Right cardiac atrium (tissue), 5 donors: ENCODE measurements around the gene STX18. TPM values are rescaled to one million over a fixed set of nuclear protein-coding genes. Genes with fewer than 3 reads are reported as not detected.
"Not testable (repeated sequence)": the region's sequence is repeated elsewhere in the genome, so short reads cannot be mapped to it uniquely, and the experiment has no call there.

Experiments used
- ATAC-seq, 2 donors: fragments of 200-7000 bp; cut with Tn5 transposase; one replicate each; pipeline versions ENCODE4 v1.8.0 to v1.9.1; 2020; ENCODE audit warnings: moderate library complexity in 2 of 2, mild to moderate bottlenecking in 1 of 2
- DNase-seq, 3 donors: peaks; one replicate each; pipeline ENCODE4 v3.0.0-alpha.2; 2020
- H3K27ac ChIP-seq: one replicate; pipeline ENCODE4 v1.5.1; 2013; ENCODE audit warnings: mild to moderate bottlenecking, low read length, control low read depth, moderate library complexity
- H3K27me3 ChIP-seq: one replicate; pipeline ENCODE4 v1.6.1; 2013; ENCODE audit not compliant: control insufficient read depth, insufficient read depth
- H3K4me1 ChIP-seq: one replicate; pipeline ENCODE4 v1.6.1; 2013; ENCODE audit warnings: low read length; ENCODE audit not compliant: control insufficient read depth, insufficient read depth
- H3K4me3 ChIP-seq: one replicate; pipeline ENCODE4 v1.5.1; 2013; ENCODE audit warnings: low read length, control low read depth
- H3K9me3 ChIP-seq: one replicate; pipeline ENCODE4 v1.6.1; 2013; ENCODE audit warnings: low read length; ENCODE audit not compliant: control insufficient read depth
- WGBS: extraction: QIAGEN DNeasy Blood & Tissue Kit; methylation state at CpG from one replicate; pipeline ENCODE4 v1.1.7; 2013; 5-methylcytosine and 5-hydroxymethylcytosine counted together
- intact Hi-C, 4 donors: fragments of 100-400 bp; cut with DNase I; formaldehyde crosslinking; loops; one replicate each; pipeline versions ENCODE4 v1.11.0 to v1.14.0; 2022 to 2023
- polyA plus RNA-seq: library from polyadenylated mRNA; stranded (reverse); fragments of 200-250 nt; gene quantifications from one replicate; pipeline ENCODE4 v1.2.3, GENCODE V29; 2013
- total RNA-seq, 4 donors: library from RNA; stranded (reverse); fragmentation: NEBNext Ultra II Directional; extraction: Animal tissue kit (Norgen Biotek cat#: 25700); gene quantifications; one replicate each; pipeline ENCODE4 v1.2.1, GENCODE V29; 2021
- donor health status: healthy with polysubstance abuse.
- donor health status: DM: no; HTN: yes; CAD: no.
- donor health status: DM: no; HTN: no; CAD: no.
- donor health status: DM: no; HTN: yes; CAD: no; lungs with severe emphysema.
- donor health status: DM: yes; HTN: yes; CAD: no.

Gene STX18
- total and polyA plus RNA-seq, 5 donors = 14.9 to 25.9 (median 17.0) TPM

- H3K9me3 ChIP-seq = no peaks in the 10 kb centered on the region
- WGBS = 86% methylated on average over 7 of the region's 7 CpGs
- H3K27ac ChIP-seq = no peak overlapping the region
- peaks cover 4% of the 10 kb centered on the region for H3K4me1 ChIP-seq
- ATAC-seq = peak; percentile 28 to 59
- no peak overlapping the region for H3K4me3 ChIP-seq
- intact Hi-C loops = no loop called here
- DNase-seq = no peak
- H3K27me3 ChIP-seq = no peaks in the 10 kb centered on the region
Observed at GRCh38 chr4:4425696-4426095, 116.2 kb downstream of the STX18 start.

GRCh38 chr4:4425119-4425690 lies 116.6 kb downstream of the STX18 start:
- 91% methylated on average over 13 of the region's 13 CpGs for WGBS
- intact Hi-C loops = no loop called here
- DNase-seq = no peak

GRCh38 chr4:4424499-4425115 lies 117.2 kb downstream of the STX18 start:
- Histone ChIP-seq H3K27me3 (no peaks in the 10 kb centered on the region), H3K4me1 (peaks cover 4% of the 10 kb centered on the region), H3K4me3 (no peak overlapping the region), H3K9me3 (no peaks in the 10 kb centered on the region), H3K27ac (no peak overlapping the region)
- 95% methylated on average over 8 of the region's 8 CpGs for WGBS
- intact Hi-C loops = no loop called here
- DNase-seq (no peak), ATAC-seq (no peak)

More at GRCh38 chr4:4425119-4425690, 116.6 kb downstream of the STX18 start:
- peaks cover 4% of the 10 kb centered on the region for H3K4me1 ChIP-seq
- H3K27me3 ChIP-seq = no peaks in the 10 kb centered on the region
- H3K9me3 ChIP-seq = no peaks in the 10 kb centered on the region
- H3K27ac ChIP-seq = no peak overlapping the region
- no peak for ATAC-seq
- no peak overlapping the region for H3K4me3 ChIP-seq

GRCh38 chr4:4423706-4424498 lies 117.9 kb downstream of the STX18 start:
- WGBS = 85% methylated on average over 9 of the region's 9 CpGs
- Histone ChIP-seq H3K27ac (no peak overlapping the region), H3K4me3 (no peak overlapping the region), H3K4me1 (peaks cover 4% of the 10 kb centered on the region), H3K9me3 (no peaks in the 10 kb centered on the region), H3K27me3 (no peaks in the 10 kb centered on the region)
- ATAC-seq (no peak), DNase-seq (no peak)
- intact Hi-C loops = no loop called here

- ATAC-seq = no peak
- no peak for DNase-seq
- Histone ChIP-seq H3K4me3 (no peak overlapping the region), H3K9me3 (no peaks in the 10 kb centered on the region), H3K27ac (no peak overlapping the region), H3K27me3 (no peaks in the 10 kb centered on the region), H3K4me1 (peaks cover 4% of the 10 kb centered on the region)
- WGBS = 82% methylated on average over 12 of the region's 12 CpGs
- intact Hi-C loops = no loop called here
Observed at GRCh38 chr4:4422856-4423499, 118.9 kb downstream of the STX18 start.

GRCh38 chr4:4422117-4422516 lies 119.7 kb downstream of the STX18 start:
- H3K27ac ChIP-seq, DNase-seq, H3K4me1 ChIP-seq, H3K27me3 ChIP-seq, intact Hi-C loops, H3K4me3 ChIP-seq, H3K9me3 ChIP-seq, ATAC-seq: not testable (repeated sequence)
- WGBS = 95% methylated on average over 7 of the region's 7 CpGs

- Histone ChIP-seq H3K27ac (no peak overlapping the region), H3K4me3 (no peak overlapping the region), H3K4me1 (peaks cover 4% of the 10 kb centered on the region), H3K27me3 (no peaks in the 10 kb centered on the region), H3K9me3 (no peaks in the 10 kb centered on the region)
- ATAC-seq (no peak), DNase-seq (no peak)
- 98% methylated on average over 11 of the region's 11 CpGs for WGBS
- intact Hi-C loops = no loop called here
Observed at GRCh38 chr4:4421356-4421755, 120.5 kb downstream of the STX18 start.

GRCh38 chr4:4420421-4420820 lies 121.4 kb downstream of the STX18 start:
- Histone ChIP-seq H3K27ac (no peak overlapping the region), H3K4me1 (no peaks in the 10 kb centered on the region), H3K9me3 (no peaks in the 10 kb centered on the region), H3K27me3 (no peaks in the 10 kb centered on the region), H3K4me3 (no peak overlapping the region)
- ATAC-seq (no peak), DNase-seq (no peak)
- 96% methylated on average over 12 of the region's 12 CpGs for WGBS
- intact Hi-C loops = no loop called here

GRCh38 chr4:4419896-4420295 lies 122.0 kb downstream of the STX18 start:
- WGBS = 96% methylated on average over 12 of the region's 12 CpGs
- no peak overlapping the region for H3K27ac ChIP-seq
- ATAC-seq (no peak), DNase-seq (no peak)
- H3K4me1 ChIP-seq = no peaks in the 10 kb centered on the region
- no peak overlapping the region for H3K4me3 ChIP-seq
- H3K27me3 ChIP-seq = no peaks in the 10 kb centered on the region
- no peaks in the 10 kb centered on the region for H3K9me3 ChIP-seq
- intact Hi-C loops = no loop called here

GRCh38 chr4:4418676-4419390 lies 123.0 kb downstream of the STX18 start:
- Histone ChIP-seq H3K27me3 (no peaks in the 10 kb centered on the region), H3K27ac (no peak overlapping the region), H3K4me3 (no peak overlapping the region), H3K4me1 (no peaks in the 10 kb centered on the region), H3K9me3 (no peaks in the 10 kb centered on the region)
- WGBS = 86% methylated on average over 19 of the region's 19 CpGs
- ATAC-seq (no peak), DNase-seq (no peak)
- intact Hi-C loops = no loop called here
